RWPE2 (cell line): ENCODE measurements around the gene NOL7.

ENCODE experiments used
- ATAC-seq: fragments of 200-7000 bp; cut with Tn5 transposase; 3 replicates; pipeline ENCODE4 v1.9.1; 2021; ENCODE audit warnings: low read depth
- DNase-seq: peaks from one replicate; pipeline ENCODE4 v3.0.0-alpha.2; 2020; ENCODE audit warnings: low spot score
- H3K27ac ChIP-seq: fragments of 450-650 bp; 2 replicates; pipeline ENCODE4 v1.5.1; 2017; ENCODE audit warnings: mild to moderate bottlenecking; ENCODE audit not compliant: poor library complexity, severe bottlenecking
- H3K27me3 ChIP-seq: fragments of 250-450 bp; sonication (Bioruptor Pico); 2 replicates; pipeline ENCODE4 v1.5.1; 2021; ENCODE audit warnings: mild to moderate bottlenecking, moderate library complexity; ENCODE audit not compliant: insufficient read depth, poor library complexity, severe bottlenecking
- H3K36me3 ChIP-seq: fragments of 250-450 bp; sonication (Bioruptor Pico); 2 replicates; pipeline ENCODE4 v1.5.1; 2020; ENCODE audit warnings: low read depth, mild to moderate bottlenecking, moderate library complexity
- H3K4me1 ChIP-seq: fragments of 250-450 bp; sonication (Bioruptor Pico); 2 replicates; pipeline ENCODE4 v1.5.1; 2021; ENCODE audit warnings: mild to moderate bottlenecking, moderate library complexity; ENCODE audit not compliant: insufficient read depth, poor library complexity, severe bottlenecking
- H3K4me3 ChIP-seq: fragments of 250-450 bp; sonication (Bioruptor Pico); 2 replicates; pipeline ENCODE4 v1.5.1; 2021; ENCODE audit warnings: mild to moderate bottlenecking, moderate library complexity; ENCODE audit not compliant: severe bottlenecking
- H3K9me3 ChIP-seq: fragments of 250-450 bp; sonication (Bioruptor Pico); 2 replicates; pipeline ENCODE4 v1.5.1; 2021; ENCODE audit warnings: mild to moderate bottlenecking, moderate library complexity; ENCODE audit not compliant: severe bottlenecking
- CTCF ChIP-seq: fragments of 450-650 bp; IDR thresholded peaks from one replicate; pipeline ENCODE4 v1.5.1; 2017; ENCODE audit warnings: mild to moderate bottlenecking, moderate library complexity; ENCODE audit not compliant: poor library complexity, severe bottlenecking

NOL7 gene

GRCh38 chr6:13604546-13605416 is 10.4 kb upstream of the NOL7 start:
- H3K4me3 ChIP-seq, result no peak overlapping the region
- no peak for ATAC-seq
- no peak for TF ChIP-seq CTCF
- no peaks in the 10 kb centered on the region for H3K9me3 ChIP-seq
- no peaks in the 10 kb centered on the region for H3K4me1 ChIP-seq
- H3K36me3 ChIP-seq, result peaks cover 22% of the 10 kb centered on the region
- no peaks in the 10 kb centered on the region for H3K27me3 ChIP-seq
- DNase-seq, result no peak
- no peak overlapping the region for H3K27ac ChIP-seq

GRCh38 chr6:13605634-13606033 is 9.5 kb upstream of the NOL7 start:
- Histone ChIP-seq H3K9me3 (no peaks in the 10 kb centered on the region), H3K27me3 (no peaks in the 10 kb centered on the region)
- ATAC-seq, result no peak

GRCh38 chr6:13611715-13612114 is 3.4 kb upstream of the NOL7 start:
- Histone ChIP-seq H3K27ac (no peak overlapping the region), H3K4me1 (peaks cover 12% of the 10 kb centered on the region), H3K9me3 (no peaks in the 10 kb centered on the region), H3K36me3 (peaks cover 6% of the 10 kb centered on the region), H3K4me3 (no peak overlapping the region), H3K27me3 (no peaks in the 10 kb centered on the region)
- DNase-seq, result no peak
- no peak for TF ChIP-seq CTCF
- no peak for ATAC-seq

More at GRCh38 chr6:13605634-13606033, 9.5 kb upstream of the NOL7 start:
- DNase-seq, result no peak
- Histone ChIP-seq H3K4me3 (no peak overlapping the region), H3K27ac (no peak overlapping the region), H3K4me1 (no peaks in the 10 kb centered on the region), H3K36me3 (peaks cover 21% of the 10 kb centered on the region)
- no peak for TF ChIP-seq CTCF

GRCh38 chr6:13613029-13613594 is 2.0 kb upstream of the NOL7 start:
- no peak for DNase-seq
- no peaks in the 10 kb centered on the region for H3K9me3 ChIP-seq
- H3K4me3 ChIP-seq, result no peak overlapping the region

More at GRCh38 chr6:13613029-13613594, 2.0 kb upstream of the NOL7 start:
- Histone ChIP-seq H3K27ac (no peak overlapping the region), H3K27me3 (no peaks in the 10 kb centered on the region), H3K4me1 (peaks cover 13% of the 10 kb centered on the region), H3K36me3 (peaks cover 20% of the 10 kb centered on the region)
- ATAC-seq, result no peak
- no peak for TF ChIP-seq CTCF
